ENCODE results near the gene TMTC2.

The TMTC2 gene
- total RNA-seq, result 8.2 to 10.0 reads per million in 2 donors

DNA sequence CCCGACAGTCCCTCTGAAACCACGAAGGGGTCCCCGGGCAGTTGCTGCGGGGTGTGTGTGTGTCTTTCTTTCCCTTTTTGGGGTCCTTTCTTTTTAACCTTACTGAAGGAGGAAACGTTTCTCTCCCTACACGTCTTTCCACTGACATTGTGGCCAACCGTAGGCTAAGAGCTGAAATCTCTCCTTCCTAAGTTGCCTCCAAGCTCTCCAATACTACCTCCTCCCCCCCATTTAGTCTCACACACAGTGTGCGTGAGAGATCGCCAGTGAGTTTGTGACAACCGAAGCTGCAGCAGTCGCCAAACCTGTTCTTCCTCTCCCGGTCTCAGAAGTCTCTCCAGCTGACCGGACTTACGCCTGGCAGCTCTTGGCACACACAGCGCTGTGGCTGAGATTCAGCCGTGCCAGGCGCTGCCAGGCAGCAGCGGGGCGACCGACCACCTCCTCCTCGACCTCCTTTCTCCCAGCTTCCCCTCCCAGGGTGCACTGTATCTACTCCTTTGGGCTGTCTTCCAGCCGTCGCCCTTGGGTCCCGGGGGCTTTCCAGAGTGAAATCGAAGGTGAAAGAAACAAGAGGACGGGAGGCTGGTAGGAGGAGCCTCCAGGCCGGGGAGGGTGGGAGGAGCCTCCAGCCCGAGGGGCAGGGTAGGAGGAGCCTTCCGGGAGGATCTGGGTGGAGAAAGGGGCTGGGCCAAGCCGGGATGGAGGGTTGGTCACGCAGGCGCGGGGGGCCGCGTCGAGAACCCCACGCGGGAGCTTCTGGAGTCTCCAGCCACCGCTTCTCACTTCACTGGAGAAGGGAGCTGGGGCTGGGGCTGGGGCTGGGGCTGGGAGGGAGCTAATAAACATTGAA is at the start of gene TMTC2:
Gene TMTC2, plus strand, starts transcription at position 739 of the 853 bp plus-strand sequence.
- DNase-seq, result peak; percentile 64

DNA sequence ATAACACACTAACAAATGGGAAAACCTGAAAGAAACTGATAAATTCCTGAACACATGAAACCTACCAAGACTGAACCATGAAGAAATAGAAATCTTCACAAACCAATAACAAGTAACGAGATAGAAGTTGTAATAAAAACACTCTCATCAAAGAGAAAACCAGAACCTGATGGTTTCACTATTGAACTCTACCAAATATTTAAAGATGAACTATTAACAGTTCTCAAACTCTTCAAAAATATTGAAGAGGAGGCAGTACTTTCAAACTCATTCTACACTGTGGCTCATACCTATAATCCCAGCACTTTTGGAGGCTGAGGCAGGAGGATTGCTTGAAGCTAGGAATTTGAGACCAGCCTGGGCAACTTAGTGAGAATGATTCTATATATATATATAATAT is 48.4 kb upstream of the TMTC2 start:
- DNase-seq, result no peak

DNA sequence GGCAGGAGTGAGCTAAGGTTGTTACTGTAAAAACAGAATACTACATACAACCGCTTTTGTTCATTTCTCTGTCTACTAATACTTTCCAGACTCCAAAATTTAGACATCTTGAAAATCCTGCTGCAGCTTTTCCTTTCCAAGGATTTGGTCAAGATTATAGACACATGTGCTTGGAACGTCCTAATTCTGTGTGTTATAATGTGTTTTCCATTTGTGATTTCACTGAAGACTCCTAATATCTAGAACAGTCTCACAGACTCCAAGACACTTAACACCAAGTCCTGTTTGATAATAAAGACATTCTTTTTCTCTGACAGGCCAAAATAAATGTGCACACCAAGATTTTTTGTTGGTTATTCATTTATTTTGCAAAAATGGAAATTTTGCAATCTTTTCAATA is 41.8 kb upstream of the TMTC2 start:
- DNase-seq, result no peak

DNA sequence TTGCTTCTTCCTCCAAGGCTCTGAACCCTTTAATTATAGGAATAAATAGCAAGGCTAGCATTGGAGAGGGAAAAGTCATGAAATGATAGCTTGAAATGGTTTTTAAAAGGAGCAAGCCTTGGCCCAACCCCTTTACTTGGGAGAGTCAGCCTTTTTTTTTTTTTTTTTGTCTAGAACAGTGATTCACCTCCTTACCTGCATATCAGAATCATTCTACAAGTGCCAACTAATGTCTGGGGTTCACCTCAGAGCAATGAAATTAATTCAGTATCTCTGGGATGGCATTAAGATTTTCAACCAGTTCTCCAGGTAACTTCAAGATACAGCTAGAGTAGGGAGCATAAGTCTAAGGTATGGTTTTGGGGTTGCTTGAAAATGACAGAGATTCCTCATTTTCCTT is 41.3 kb upstream of the TMTC2 start:
- DNase-seq, result no peak

DNA sequence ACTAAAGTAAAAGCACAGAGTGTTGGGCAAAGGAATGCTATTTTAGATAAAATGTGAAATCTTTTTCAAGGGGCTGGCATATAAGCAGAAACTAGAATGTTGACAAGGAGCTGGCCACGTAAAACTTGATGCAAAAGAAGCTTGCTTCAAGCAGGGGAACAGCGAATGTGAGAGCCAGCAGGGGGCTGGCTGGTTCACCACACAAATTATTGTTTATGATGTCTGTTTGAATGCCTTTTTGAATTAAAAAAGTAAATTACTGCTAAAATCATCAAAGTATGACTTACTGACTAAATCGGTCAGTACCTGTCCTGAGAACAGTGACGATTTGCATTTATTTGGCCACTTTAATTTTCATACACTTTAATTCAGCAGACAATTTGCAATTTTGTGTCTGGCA is 38.9 kb upstream of the TMTC2 start:
- DNase-seq, result no peak

DNA sequence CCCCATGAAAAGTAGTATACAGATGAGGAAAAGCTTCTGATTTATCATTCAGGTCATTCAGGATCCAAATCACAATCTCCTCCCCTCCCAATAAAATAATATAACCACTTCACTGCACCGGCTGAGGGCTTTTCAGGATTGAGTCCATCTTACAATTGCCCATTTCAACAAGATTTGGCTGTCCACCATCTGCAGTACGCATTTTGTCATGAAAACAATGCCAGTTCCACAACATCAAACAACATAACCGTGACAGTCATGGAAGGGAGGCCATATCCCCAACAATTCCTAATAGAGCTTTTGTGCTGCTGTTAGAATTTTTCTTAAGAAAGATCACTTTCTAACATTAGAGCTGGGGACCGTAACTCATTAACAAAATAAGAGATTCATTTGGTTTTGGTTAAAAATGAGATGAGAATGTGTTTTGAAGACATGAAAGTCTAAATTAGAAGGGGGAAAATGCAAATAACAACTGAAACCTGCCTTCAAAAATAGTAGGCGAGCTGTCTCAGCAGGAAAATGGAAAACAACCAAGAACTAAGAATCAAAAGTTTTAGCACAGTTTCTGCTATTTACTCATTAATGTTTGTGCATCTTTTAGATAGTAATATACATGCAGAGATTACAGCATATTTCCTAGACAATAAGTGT is 38.3 kb upstream of the TMTC2 start:
- DNase-seq, result no peak

DNA sequence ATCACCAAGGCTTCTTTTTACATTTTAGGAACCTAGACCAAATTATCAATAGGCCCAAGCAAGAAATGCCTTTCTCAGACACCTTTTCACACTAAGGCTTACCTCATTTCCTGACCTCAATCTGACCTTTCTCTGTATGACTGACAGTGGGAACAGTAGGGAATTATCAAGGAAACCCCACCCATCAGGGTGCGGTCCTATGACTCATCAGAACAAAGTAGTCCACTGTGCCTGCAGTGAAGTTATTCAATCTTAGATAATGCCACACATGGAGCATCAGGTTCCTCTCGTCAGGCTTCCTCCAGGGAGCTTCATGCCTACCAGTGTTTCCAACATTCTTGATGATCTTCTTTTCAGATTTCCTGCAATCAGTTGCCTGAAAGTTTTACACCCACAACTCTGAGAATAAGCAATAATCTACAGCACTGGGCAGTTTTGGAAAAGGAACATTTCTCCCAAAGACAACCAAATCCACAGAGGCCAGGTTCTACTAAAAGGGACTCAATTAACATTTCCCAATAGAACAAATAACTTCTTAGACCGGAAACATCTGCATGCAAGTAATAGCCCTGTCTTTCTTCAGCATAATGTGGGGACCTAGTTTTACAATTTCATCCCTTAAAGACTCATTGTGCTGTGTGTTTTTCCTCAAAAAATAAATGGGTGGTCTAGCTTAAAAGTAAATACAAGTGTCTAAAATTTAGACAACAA is 35.9 kb upstream of the TMTC2 start:
- no peak for DNase-seq

DNA sequence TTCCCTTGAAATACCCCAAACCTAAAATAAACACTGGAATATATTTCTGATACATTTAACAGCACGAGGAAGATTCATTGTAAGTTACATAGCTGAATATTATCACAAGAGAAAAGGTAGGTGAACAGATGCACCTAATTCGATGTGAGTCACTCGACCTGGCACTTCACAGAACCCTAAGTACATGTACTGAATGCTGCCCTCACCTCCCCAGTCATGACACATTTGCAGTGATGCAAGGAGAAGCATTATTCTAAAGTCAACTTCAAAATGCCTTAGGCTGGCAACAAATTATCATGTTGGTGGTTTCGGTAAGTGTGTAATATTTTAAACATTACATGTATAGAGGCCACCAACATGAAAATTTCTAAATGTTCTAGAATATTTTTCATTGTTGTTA is 35.2 kb upstream of the TMTC2 start:
- no peak for DNase-seq

DNA sequence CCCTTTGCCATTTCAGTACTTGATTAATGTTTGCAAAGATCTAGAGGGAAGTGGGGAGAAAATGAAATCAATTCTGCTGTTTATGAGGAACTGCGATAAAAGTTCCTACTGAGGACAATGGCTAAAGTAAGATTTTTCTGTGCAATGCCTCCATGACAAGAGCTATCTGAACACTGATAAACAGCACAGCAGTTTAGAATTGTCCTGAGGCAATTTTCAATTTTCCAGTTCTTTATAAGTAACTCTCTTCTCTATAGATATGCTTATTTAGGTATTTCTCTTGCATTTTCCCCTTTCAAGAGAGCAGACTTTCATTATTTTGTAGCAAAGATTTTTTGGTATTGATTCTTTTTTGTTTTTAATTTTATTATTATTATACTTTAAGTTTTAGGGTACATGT is 34.6 kb upstream of the TMTC2 start:
- no peak for DNase-seq

DNA sequence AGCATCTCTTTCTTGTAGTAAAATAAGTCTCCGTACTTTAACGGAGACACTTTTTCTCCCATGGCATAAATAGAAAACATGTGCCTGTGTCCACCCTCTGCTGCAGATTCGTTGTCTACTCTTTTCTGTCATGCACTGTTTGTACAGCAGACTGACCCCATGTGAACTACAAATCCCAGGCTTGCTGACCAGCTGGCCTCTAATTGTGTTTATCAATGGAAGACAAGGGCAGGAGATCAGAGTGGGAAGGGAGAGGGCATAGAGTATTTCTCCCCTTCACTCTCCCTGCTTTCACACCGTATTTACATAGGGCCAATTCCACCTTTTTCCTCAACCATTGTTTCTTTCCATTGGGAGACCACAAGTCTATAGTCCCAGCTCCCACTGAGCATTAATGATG is 31.0 kb upstream of the TMTC2 start:
- no peak for DNase-seq

DNA sequence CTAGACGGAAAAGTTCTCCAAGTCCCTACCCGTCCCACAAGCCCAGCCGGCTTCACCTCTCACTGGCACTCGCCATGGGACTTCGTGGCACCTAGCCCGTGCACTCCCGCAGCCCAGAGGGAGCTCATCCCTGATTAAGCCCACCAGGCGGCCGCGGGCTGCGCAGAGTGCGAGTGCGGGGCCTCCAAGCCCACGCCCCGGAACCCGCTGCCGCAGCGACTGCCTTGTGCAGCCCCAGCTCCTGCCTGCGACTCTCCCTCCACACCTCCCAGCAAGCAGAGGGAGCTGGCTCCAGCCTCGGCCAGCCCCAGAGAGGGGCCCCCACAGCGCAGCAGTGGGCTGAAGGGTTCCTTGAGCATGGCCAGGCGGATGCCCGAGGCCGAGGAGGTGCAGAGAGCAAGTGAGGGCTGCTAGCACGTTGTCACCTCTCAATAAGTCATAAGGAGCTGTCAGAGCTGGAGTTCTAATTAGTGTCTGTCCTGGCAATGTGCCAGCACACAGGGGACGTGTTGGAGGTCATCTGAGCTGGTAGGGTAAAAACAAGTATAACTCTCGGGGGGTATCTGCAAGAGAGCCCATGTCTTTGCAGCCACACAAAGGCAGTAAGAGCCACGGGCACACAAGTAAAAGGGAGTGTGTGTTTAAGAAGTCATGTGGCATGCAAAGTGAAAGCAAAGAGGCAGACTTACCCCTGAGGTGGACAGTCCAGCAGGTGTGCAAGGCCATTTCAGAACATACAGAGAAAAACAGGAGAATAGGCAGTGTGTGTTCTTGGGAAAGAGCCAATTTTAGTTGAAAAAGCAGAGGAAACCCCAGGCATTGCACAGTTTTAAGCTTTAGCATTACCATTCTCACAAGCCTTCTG is 27.1 kb upstream of the TMTC2 start:
- DNase-seq, result no peak

DNA sequence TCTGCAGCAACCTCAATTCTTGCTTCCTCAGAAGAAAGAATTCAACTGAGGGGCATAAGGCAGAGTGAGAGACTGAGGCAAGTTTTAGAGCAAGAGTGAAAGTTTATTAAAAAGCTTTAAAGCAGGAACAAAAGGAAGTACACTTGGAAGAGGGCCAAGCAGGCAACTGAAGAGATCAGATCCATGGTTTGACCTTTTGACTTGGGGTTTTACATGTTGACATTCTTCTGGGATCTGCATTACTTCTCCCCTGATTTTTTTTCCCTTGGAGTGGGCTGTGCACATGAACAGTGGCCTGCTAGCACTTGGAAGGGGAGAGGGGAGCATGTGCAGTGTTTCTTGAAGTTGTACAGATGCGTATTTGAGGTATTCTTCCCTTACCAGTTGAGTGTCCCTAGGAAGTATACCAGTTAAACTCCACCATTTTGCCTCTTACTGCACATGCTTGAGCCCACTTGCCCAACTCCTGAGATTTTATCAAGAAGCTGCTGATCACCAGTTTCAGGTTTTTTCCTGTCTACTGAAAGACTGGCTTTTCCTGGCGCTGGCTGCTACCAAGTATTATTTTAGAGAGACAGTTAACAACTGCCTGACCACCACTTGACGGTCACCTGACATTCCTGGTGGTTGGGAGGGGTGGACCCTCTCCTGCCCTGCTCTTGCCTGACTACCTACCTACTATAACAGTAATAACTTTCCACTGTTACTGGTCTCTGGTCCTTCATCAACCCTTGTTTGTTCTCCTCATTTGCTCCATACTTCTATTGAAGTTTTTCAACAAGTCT is 26.0 kb upstream of the TMTC2 start:
- no peak for DNase-seq

DNA sequence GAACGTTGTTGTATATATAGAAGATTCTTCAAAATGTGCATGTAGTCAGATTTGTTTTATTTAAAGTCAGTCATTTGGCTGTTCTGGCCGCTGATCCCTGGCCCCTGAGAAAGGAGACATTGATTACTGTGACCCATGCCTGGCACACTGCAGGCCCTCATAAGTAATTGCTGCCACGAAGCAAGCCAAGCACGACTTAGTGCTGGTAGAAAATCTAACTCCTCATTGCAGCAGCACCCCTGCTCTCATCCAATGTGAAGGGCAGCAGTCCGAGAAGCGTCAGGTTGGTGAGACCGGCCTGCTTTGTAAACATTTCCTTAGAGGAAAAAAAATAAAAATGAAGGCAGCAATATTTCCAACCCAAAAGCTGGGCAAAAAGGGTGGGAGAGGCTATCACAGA is 22.8 kb upstream of the TMTC2 start:
- DNase-seq, result no peak

DNA sequence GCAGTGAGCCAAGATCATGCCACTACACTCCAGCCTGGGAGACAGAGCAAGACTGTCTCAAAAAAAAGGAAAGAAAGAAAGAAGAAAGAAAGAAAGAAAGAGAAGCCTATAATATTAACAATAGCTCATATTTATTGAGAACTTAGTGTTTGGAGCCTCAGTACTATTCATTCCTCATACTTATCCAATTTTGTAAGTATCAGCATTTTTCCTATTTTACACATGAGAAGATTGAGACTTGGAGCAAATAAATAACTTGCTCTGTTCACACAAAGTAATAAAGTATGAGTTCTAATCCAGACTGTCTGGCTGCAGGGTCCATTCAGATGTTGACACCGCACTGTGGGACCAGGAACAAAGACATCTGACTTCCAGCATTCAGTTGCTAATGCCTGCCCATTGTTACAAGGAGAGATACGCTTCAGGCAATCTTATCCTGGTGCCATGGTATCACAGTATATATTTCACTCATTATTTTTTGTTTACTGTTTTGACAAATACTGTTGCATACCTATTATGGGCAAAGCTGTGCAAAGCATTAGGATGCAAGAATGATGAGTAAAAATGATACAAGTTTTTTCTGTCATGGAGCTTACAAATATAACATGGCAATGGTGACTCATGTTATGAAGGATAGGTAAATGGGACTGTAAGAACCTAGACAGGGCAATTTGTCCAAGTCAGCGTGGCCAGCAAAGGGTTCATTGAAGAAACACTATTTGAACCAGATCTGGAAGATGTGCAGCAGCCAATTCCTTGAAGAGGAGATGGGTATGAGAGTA is 21.4 kb upstream of the TMTC2 start:
- no peak for DNase-seq

DNA sequence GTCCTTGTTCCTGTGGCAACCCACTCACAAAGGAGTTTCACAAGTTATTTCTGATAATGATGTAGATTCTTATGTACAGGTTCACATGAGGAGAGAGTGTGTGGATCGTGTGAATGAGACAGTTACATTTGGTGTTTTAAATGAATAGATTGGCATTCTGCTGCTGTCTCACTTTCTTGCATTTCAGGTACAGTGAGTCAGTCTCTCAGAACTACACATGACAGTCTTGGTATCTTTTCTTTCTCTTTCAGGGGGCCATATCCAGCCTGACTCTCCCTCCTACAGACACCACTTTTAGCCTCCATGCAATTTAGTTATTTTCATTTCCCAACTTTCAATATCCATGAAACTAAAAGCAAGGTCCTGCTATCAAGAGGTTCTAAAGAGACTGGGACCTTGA is 19.9 kb upstream of the TMTC2 start:
- DNase-seq, result no peak

DNA sequence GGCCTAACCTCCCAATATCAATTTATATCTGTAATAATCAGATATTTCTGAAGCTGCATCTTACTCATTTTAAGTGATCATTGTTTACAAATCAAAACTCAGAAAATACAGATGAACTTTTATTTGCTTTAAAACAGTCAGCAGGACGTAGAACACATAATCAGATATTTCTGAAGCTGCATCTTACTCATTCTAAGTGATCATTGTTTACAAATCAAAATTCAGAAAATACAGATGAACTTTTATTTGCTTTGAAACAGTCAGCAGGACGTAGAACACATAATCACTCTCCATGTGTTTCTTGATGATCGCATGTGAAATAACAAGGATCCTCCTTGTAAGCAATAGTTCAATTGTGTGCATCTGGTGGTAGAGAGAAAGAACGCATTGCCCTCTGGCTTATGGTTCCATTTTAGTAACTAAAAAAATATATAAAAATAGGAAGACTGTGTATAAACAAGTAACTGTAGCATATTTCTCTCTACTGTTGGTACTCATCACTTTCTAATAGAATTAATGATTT is 15.0 kb upstream of the TMTC2 start:
- no peak for DNase-seq

DNA sequence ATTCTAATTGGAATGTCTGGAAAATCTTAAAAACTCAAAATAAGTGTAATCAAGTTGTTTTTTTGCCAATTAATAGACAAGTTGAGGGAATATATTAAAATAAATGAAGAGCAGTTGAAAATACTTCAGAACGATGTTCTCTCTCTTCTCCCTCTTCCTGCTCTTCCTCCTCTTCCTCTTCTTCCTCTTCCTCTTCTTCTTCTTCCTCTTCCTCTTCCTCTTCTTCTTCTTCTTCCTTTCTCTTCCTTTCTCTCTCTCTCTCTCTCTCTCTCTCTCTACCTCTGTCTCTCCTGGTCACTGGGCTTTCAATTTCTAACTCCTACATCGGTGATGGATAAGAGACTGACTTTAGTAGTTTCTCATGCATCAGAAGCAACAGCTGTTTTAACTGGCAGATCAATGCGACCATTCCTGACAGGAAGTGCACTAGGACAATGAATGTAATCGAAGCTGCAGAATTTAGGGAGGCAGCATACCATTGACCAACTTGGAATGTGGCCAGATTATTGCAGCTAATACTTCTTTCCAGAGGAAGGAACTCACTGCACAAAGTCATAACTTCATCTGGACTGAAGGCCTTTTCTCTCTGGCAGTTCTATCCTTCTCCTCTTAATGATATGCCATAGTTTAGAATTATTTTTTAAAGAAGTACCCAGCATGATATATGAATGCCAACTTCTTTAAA is 13.8 kb upstream of the TMTC2 start:
- no peak for DNase-seq

DNA sequence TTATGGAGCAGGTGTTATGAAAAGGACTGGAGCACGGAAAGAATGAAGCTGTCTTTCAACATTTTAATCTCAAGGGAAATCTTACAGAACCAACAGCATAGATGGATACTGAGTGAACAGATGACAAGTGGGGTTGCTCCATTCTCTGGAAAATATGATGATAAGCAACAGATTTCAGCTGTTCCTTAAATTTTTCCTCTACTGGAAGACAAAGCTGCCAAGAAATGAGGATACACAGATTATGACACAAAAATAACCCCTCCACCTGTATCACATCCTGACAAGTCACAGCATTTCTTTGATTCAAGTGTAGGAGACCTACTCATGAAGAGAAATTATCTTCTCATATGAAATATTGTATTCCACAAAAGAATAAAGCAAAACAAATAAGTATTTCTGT is 13.0 kb upstream of the TMTC2 start:
- no peak for DNase-seq

DNA sequence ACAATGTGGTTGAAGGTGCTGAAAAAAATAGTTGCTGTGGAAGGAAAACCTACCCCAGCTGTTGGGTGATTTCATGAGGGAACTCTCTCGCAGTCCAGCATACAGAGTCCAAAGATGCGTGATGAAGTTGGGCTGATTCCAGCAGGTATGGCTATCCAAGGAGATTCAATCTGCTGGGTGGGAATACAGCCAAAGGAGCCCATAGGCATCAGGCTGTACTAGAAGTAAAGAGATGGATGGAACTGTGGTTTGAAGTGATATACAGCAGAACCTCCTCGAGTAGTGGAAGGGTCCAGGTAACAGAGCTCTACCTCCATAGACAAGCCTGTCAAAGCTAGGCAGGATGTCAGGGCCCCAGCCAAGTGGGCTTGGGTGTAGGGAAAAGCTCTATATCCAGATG is 11.5 kb upstream of the TMTC2 start:
- DNase-seq, result no peak

DNA sequence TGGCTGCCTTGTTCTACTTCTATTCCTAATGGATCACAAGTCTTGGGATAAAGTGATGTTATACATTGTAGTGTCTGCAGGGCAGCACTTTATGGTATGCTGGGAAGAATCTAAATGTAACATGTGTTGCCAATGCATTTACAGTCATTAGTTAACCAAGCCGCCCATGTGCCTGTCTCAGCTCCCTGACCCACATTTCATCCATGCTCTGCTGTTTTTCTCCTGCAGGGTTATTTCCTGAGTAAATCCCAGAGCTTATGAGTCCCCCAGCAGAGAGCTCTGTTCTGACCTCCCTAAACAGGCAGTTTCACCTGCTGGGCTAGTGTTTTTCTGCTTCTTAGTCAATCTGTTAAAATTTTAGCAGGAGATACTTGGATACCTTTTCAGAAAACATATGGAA is 4.4 kb upstream of the TMTC2 start:
- no peak for DNase-seq
